Cardiac muscle cell (in vitro differentiated cells and primary cell): Measurements from ENCODE around the gene IL17RD. TPM values are rescaled to one million over a fixed set of nuclear protein-coding genes. Genes with fewer than 3 reads are reported as not detected.
"Not testable (repeated sequence)": the region's sequence is repeated elsewhere in the genome, so short reads cannot be mapped to it uniquely, and the experiment has no call there.

Experiments used
- DNase-seq, 2 donors: peaks; one replicate each; pipeline versions ENCODE4 v3.0.0 to v3.0.0-alpha.2; 2010 to 2017; ENCODE audit warnings: low read depth in 1 of 2, low spot score in 1 of 2
- H3K27ac ChIP-seq: fragments of 200-600 bp; sonication (generic); 2 replicates; pipeline ENCODE4 v1.5.1; 2016
- H3K27me3 ChIP-seq: fragments of 200-600 bp; sonication (generic); 2 replicates; pipeline ENCODE4 v1.6.0; 2016; ENCODE audit warnings: control low read depth
- H3K36me3 ChIP-seq: fragments of 200-600 bp; sonication (generic); 2 replicates; pipeline ENCODE4 v1.5.1; 2016; ENCODE audit warnings: control low read depth
- H3K4me1 ChIP-seq: fragments of 200-600 bp; sonication (generic); 2 replicates; pipeline ENCODE4 v1.8.1; 2017; ENCODE audit warnings: low read depth, mild to moderate bottlenecking, mixed run types
- H3K4me3 ChIP-seq: fragments of 200-600 bp; sonication (generic); 2 replicates; pipeline ENCODE4 v1.5.1; 2016; ENCODE audit warnings: mild to moderate bottlenecking
- H3K9me3 ChIP-seq: fragments of 200-600 bp; sonication (generic); 2 replicates; pipeline ENCODE4 v1.5.1; 2017; ENCODE audit warnings: low read depth, mild to moderate bottlenecking, control low read depth
- CTCF ChIP-seq: IDR thresholded peaks from 2 replicates; pipeline ENCODE4 v1.5.1; 2012; ENCODE audit warnings: low read depth, mild to moderate bottlenecking, low read length
- polyA plus RNA-seq: library from polyadenylated mRNA; unstranded; fragments of >200 nt; fragmentation: Nextera tagmentation; extraction: Ambion mirVana; gene quantifications from 2 replicates; pipeline ENCODE4 v1.2.1, GENCODE V29; 2016
- total RNA-seq: library from RNA; depleted of rRNA; stranded (reverse); fragments of >200 nt; gene quantifications from 2 replicates; pipeline ENCODE4 v1.2.3, GENCODE V29; 2016

The IL17RD gene
- total and polyA plus RNA-seq, 2 experiments from 2014 or later = 7.4 to 110 TPM

- H3K9me3 ChIP-seq = no peaks in the 10 kb centered on the region
- TF ChIP-seq CTCF = no peak
- no peak overlapping the region for H3K27ac ChIP-seq
- H3K4me3 ChIP-seq = no peak overlapping the region
- no peak for DNase-seq
- H3K27me3 ChIP-seq = no peaks in the 10 kb centered on the region
- H3K36me3 ChIP-seq = no peaks in the 10 kb centered on the region
- no peaks in the 10 kb centered on the region for H3K4me1 ChIP-seq
These were observed 79.9 kb downstream of the IL17RD start for GRCh38 chr3:57085211-57085610.

- H3K36me3 ChIP-seq, H3K4me3 ChIP-seq, DNase-seq, H3K9me3 ChIP-seq, H3K27ac ChIP-seq, H3K4me1 ChIP-seq, H3K27me3 ChIP-seq: not testable (repeated sequence)
These were observed 81.7 kb downstream of the IL17RD start for GRCh38 chr3:57083266-57083995.

GRCh38 chr3:57082481-57082880 lies 82.7 kb downstream of the IL17RD start:
- no peak for TF ChIP-seq CTCF
- DNase-seq = no peak
- Histone ChIP-seq H3K36me3 (no peaks in the 10 kb centered on the region), H3K9me3 (no peaks in the 10 kb centered on the region), H3K4me3 (no peak overlapping the region), H3K27ac (no peak overlapping the region), H3K27me3 (peaks cover 3% of the 10 kb centered on the region), H3K4me1 (peaks cover 2% of the 10 kb centered on the region)

GRCh38 chr3:57081173-57081572 lies 84.0 kb downstream of the IL17RD start:
- peaks cover 3% of the 10 kb centered on the region for H3K27me3 ChIP-seq
- no peaks in the 10 kb centered on the region for H3K36me3 ChIP-seq
- H3K4me1 ChIP-seq = peaks cover 4% of the 10 kb centered on the region
- no peak for TF ChIP-seq CTCF
- no peaks in the 10 kb centered on the region for H3K9me3 ChIP-seq
- DNase-seq = no peak
- H3K27ac ChIP-seq = no peak overlapping the region
- H3K4me3 ChIP-seq = no peak overlapping the region

- H3K9me3 ChIP-seq = no peaks in the 10 kb centered on the region
- peaks cover 4% of the 10 kb centered on the region for H3K4me1 ChIP-seq
- no peak overlapping the region for H3K27ac ChIP-seq
- peaks cover 3% of the 10 kb centered on the region for H3K27me3 ChIP-seq
- H3K36me3 ChIP-seq = no peaks in the 10 kb centered on the region
- DNase-seq = no peak
- no peak overlapping the region for H3K4me3 ChIP-seq
- TF ChIP-seq CTCF = no peak
These were observed 85.0 kb downstream of the IL17RD start for GRCh38 chr3:57080171-57080570.

- TF ChIP-seq CTCF = no peak
- H3K9me3 ChIP-seq = no peaks in the 10 kb centered on the region
- peaks cover 3% of the 10 kb centered on the region for H3K27me3 ChIP-seq
These were observed 85.7 kb downstream of the IL17RD start for GRCh38 chr3:57079474-57079831.

More at GRCh38 chr3:57079474-57079831, 85.7 kb downstream of the IL17RD start:
- H3K4me3 ChIP-seq = peak overlapping the region; percentile 49
- peaks cover 4% of the 10 kb centered on the region for H3K4me1 ChIP-seq
- H3K27ac ChIP-seq = no peak overlapping the region
- no peaks in the 10 kb centered on the region for H3K36me3 ChIP-seq
- no peak for DNase-seq
